Kidney (tissue), 14 donors: ENCODE results near the gene TLR10. TPM values are rescaled to one million over a fixed set of nuclear protein-coding genes. Genes with fewer than 3 reads are reported as not detected.

Source experiments
- DNase-seq, 5 donors: peaks; one replicate each; pipeline ENCODE4 v3.0.0-alpha.2; 2013 to 2020
- FAIRE-seq: peaks from 2 replicates; lab custom pipeline; 2012; peaks lifted over from hg19 to GRCh38; lab: Jason Lieb, UNC
- H3K27ac ChIP-seq, 2 donors: one replicate each; pipeline ENCODE4 v1.7.0; 2013; ENCODE audit warnings: low read depth in 2 of 2, low read length in 2 of 2, inconsistent platforms in 1 of 2
- H3K27me3 ChIP-seq: one replicate; pipeline ENCODE4 v1.7.1; 2013; ENCODE audit warnings: low read length, inconsistent platforms; ENCODE audit not compliant: control insufficient read depth, insufficient read depth
- H3K36me3 ChIP-seq, 3 donors: one replicate each; pipeline versions ENCODE4 v1.7.0 to v1.7.1; 2013; ENCODE audit warnings: low read length in 3 of 3, control low read depth in 1 of 3, inconsistent platforms in 1 of 3; ENCODE audit not compliant: insufficient read depth in 3 of 3, control insufficient read depth in 2 of 3
- H3K4me1 ChIP-seq, 3 donors: one replicate each; pipeline versions ENCODE4 v1.7.0 to v1.7.1; 2013; ENCODE audit warnings: low read length in 3 of 3, inconsistent platforms in 1 of 3, low read depth in 1 of 3; ENCODE audit not compliant: control insufficient read depth in 2 of 3, insufficient read depth in 2 of 3
- H3K4me3 ChIP-seq, 3 donors: one replicate each; pipeline versions ENCODE4 v1.7.0 to v1.8.1; 2013; ENCODE audit warnings: low read length in 3 of 3, control low read depth in 1 of 3, inconsistent platforms in 1 of 3
- H3K9ac ChIP-seq, 3 donors: one replicate each; pipeline versions ENCODE4 v1.7.0 to v1.7.1; 2013; ENCODE audit warnings: low read length in 3 of 3, control low read depth in 1 of 3, inconsistent platforms in 1 of 3
- H3K9me3 ChIP-seq, 3 donors: one replicate each; pipeline versions ENCODE4 v1.7.0 to v1.7.1; 2013; ENCODE audit warnings: low read length in 3 of 3, control low read depth in 1 of 3, inconsistent platforms in 1 of 3; ENCODE audit not compliant: control insufficient read depth in 2 of 3, insufficient read depth in 1 of 3
- intact Hi-C: fragments of 100-400 bp; cut with DNase I; formaldehyde crosslinking; loops from one replicate; pipeline ENCODE4 v1.11.1; 2022
- polyA plus RNA-seq: library from polyadenylated mRNA; stranded (reverse); fragments of 350-450 nt; fragmentation: Illumina TruSeq; extraction: RNeasy Lipid Tissue Mini Kit (QIAGEN cat#74804); gene quantifications from one replicate; pipeline ENCODE4 v1.2.3, GENCODE V29; 2014; ENCODE audit warnings: low read depth, low replicate concordance; ENCODE audit not compliant: insufficient read depth
- total RNA-seq: library from RNA; stranded (reverse); fragmentation: NEBNext Ultra II Directional; extraction: Animal tissue kit (Norgen Biotek cat#: 25700); gene quantifications from one replicate; pipeline ENCODE4 v1.2.1, GENCODE V29; 2021
- TF ChIP-seq, protein P1 (sequence below): IDR thresholded peaks from 3 replicates; pipeline ENCODE4 v1.5.1; 2012; ENCODE audit warnings: mild to moderate bottlenecking, moderate library complexity, borderline replicate concordance; ENCODE audit not compliant: insufficient read depth; ENCODE audit errors: extremely low read depth
- donor health status: control.
- donor health status: control.
- donor health status: control.
- donor health status: control.
- donor health status: control.
- donor health status: DM: yes; HTN: yes; CAD: no.
- donor health status: Normal renal cell carcinoma (clear cell type).

TLR10 gene
- total and polyA plus RNA-seq, 2 donors from 2014 or later, result 0.11 to 2.0 TPM

DNA sequence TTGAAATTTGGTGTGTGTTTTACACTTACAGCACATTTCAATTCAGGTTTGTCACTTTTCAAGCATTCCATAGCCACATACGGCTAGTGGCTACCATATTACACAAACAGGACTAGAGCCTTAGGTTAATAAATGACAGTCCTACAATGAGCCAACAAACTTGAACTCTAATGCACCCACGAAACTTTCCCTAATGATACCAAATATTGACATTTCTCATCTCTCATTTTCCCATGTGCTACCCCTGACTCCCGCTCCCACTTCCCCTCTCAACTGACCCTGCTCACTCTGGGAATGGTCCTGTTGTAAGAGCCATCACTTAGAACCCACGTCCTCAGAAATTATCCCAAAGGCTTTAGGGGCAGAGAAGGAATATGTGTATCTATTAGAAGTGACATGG lies 4.9 kb upstream of the TLR10 start:
- H3K36me3 ChIP-seq, result no peaks in the 10 kb centered on the region
- TF ChIP-seq, protein P1, sequence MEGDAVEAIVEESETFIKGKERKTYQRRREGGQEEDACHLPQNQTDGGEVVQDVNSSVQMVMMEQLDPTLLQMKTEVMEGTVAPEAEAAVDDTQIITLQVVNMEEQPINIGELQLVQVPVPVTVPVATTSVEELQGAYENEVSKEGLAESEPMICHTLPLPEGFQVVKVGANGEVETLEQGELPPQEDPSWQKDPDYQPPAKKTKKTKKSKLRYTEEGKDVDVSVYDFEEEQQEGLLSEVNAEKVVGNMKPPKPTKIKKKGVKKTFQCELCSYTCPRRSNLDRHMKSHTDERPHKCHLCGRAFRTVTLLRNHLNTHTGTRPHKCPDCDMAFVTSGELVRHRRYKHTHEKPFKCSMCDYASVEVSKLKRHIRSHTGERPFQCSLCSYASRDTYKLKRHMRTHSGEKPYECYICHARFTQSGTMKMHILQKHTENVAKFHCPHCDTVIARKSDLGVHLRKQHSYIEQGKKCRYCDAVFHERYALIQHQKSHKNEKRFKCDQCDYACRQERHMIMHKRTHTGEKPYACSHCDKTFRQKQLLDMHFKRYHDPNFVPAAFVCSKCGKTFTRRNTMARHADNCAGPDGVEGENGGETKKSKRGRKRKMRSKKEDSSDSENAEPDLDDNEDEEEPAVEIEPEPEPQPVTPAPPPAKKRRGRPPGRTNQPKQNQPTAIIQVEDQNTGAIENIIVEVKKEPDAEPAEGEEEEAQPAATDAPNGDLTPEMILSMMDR, result no peak
- FAIRE-seq (no peak), DNase-seq (no peak)
- peaks cover 0 to under 1% (median 0%) of the 10 kb centered on the region in 3 donors for H3K4me1 ChIP-seq
- H3K9me3 ChIP-seq, result no peaks in the 10 kb centered on the region
- no peak overlapping the region for H3K9ac ChIP-seq
- no peaks in the 10 kb centered on the region for H3K27me3 ChIP-seq
- H3K27ac ChIP-seq, result no peak overlapping the region
- H3K4me3 ChIP-seq, result no peak overlapping the region
- intact Hi-C loops, result no loop called here

DNA sequence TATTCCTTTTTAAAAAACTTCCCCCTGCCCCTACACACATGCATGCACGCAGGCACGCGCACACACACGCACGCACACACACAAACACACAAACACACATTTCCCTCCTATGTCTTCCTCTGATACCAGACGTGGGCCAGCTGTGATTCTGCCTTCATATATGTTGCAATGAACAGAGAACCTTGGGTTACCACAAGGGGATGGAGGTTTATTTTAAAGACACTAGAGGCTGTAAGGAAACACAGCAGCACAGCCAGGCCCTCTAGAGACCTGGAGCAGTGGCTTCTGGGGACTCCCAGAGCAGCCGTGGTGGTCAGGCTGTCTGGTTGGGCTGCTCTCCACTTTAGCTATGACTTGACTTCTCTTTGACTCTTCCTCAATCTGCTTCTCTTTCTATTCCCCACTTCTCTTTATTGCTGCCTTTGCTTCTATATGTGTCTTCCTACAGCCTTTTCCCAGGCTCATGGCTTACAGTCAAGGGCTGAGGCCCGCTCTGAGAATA lies 3.2 kb upstream of the TLR10 start:
- no peak for DNase-seq
- intact Hi-C loops, result no loop called here

DNA sequence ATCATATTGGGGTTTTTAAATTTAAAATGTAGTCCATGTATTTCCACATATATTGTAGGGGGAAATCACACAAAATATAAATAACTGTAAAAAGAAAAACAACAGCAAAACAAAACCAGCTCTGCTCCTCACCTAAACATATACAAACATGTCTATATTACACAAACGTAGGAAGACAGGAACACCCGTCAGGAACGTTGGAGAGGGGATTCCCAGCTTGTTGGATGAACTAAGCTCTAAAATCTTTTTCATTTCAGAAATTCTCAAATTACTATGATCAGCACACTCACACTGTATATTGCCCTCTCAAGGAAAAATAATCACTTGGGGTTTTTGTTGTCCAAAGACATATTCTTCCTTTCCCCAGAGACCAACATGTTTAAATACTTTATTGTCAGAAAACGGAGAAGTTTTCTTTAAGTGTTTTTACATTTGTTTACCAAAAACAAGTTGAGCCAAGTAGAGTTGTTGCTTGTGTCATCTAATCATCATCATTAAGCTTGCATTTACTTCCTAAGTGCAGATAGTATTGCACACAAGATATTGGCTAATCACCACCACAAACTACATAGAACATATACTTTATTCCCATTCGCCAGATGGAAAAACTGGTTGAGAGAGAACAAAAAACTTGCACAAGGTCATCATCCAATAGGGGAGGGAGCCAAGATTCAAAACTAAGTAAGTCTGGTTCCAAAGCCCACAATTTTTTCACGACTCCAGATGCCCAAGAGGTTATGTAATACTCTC lies 2.4 kb upstream of the TLR10 start:
- Histone ChIP-seq H3K27me3 (no peaks in the 10 kb centered on the region), H3K9me3 (no peaks in the 10 kb centered on the region), H3K36me3 (no peaks in the 10 kb centered on the region), H3K9ac (no peak overlapping the region), H3K4me1 (peaks cover 0 to 3% (median 0%) of the 10 kb centered on the region in 3 donors), H3K27ac (no peak overlapping the region), H3K4me3 (no peak overlapping the region)
- TF ChIP-seq, protein P1, result no peak
- DNase-seq, result no peak
- FAIRE-seq, result no peak
- intact Hi-C loops, result no loop called here

More for the DNA sequence above, 3.2 kb upstream of the TLR10 start:
- Histone ChIP-seq H3K27ac (no peak overlapping the region), H3K9ac (no peak overlapping the region), H3K36me3 (no peaks in the 10 kb centered on the region), H3K9me3 (no peaks in the 10 kb centered on the region), H3K4me1 (peaks cover 0 to 3% (median 0%) of the 10 kb centered on the region in 3 donors), H3K4me3 (no peak overlapping the region), H3K27me3 (no peaks in the 10 kb centered on the region)
- TF ChIP-seq, protein P1, result no peak
- FAIRE-seq, result no peak
